Neural cell (in vitro differentiated cells): ENCODE measurements around the gene PHF3. TPM values are rescaled to one million over a fixed set of nuclear protein-coding genes. Genes with fewer than 3 reads are reported as not detected.

Experiments
- H2AFZ ChIP-seq: fragments of 200-600, 300-800 bp; sonication (generic), shearing (Covaris generic); 2 replicates; pipeline ENCODE4 v1.6.0; 2014; ENCODE audit warnings: low read depth, mild to moderate bottlenecking, antibody characterized with exemption, low read length, moderate library complexity
- H3F3A ChIP-seq: fragments of 200-600 bp; shearing (Covaris generic); 2 replicates; pipeline ENCODE4 v1.6.1; 2016; ENCODE audit warnings: mild to moderate bottlenecking, moderate library complexity, mixed read lengths, antibody characterized with exemption, low read length; ENCODE audit not compliant: insufficient read depth, poor library complexity, severe bottlenecking
- H3K27ac ChIP-seq: fragments of 200-600, 300-800 bp; sonication (generic), shearing (Covaris generic); 2 replicates; pipeline ENCODE4 v1.5.1; 2014; ENCODE audit warnings: mild to moderate bottlenecking, low read length, moderate library complexity
- H3K27me3 ChIP-seq: fragments of 300-800, 200-600 bp; sonication (generic), shearing (Covaris generic); 2 replicates; pipeline ENCODE4 v1.6.0; 2014; ENCODE audit warnings: mild to moderate bottlenecking, low read depth, low read length, moderate library complexity; ENCODE audit not compliant: insufficient read depth
- H3K36me3 ChIP-seq: fragments of 300-800, 200-600 bp; sonication (generic), shearing (Covaris generic); 2 replicates; pipeline ENCODE4 v1.5.1; 2014; ENCODE audit warnings: mild to moderate bottlenecking, antibody characterized with exemption, low read length, moderate library complexity; ENCODE audit not compliant: insufficient read depth
- H3K4me2 ChIP-seq: fragments of 300-800, 200-600 bp; sonication (generic), shearing (Covaris generic); 2 replicates; pipeline ENCODE4 v1.6.0; 2014; ENCODE audit warnings: mild to moderate bottlenecking, low read length
- H3K4me3 ChIP-seq: fragments of 300-800, 200-600 bp; sonication (generic), shearing (Covaris generic); 2 replicates; pipeline ENCODE4 v1.5.1; 2014; ENCODE audit warnings: mild to moderate bottlenecking, low read length, moderate library complexity
- H3K79me2 ChIP-seq: fragments of 200-600 bp; shearing (Covaris generic); replicated peaks from 2 replicates; pipeline ENCODE4 v1.6.0; 2014; ENCODE audit warnings: mild to moderate bottlenecking, low read length, moderate library complexity; ENCODE audit not compliant: insufficient read depth
- H3K9ac ChIP-seq: fragments of 300-800, 200-600 bp; sonication (generic), shearing (Covaris generic); 2 replicates; pipeline ENCODE4 v1.6.1; 2016; ENCODE audit warnings: mild to moderate bottlenecking, low read length, mixed read lengths
- H3K9me2 ChIP-seq: fragments of 200-600 bp; shearing (Covaris generic); 2 replicates; pipeline ENCODE4 v1.6.1; 2016; ENCODE audit warnings: mild to moderate bottlenecking, low read length, mixed read lengths; ENCODE audit not compliant: insufficient read depth
- H3K9me3 ChIP-seq: fragments of 200-600, 300-800 bp; sonication (generic), shearing (Covaris generic); 2 replicates; pipeline ENCODE4 v1.6.1; 2016; ENCODE audit warnings: mild to moderate bottlenecking, mixed run types, low read length, moderate library complexity, mixed read lengths
- H4K20me1 ChIP-seq: fragments of 200-600 bp; shearing (Covaris generic); 2 replicates; pipeline ENCODE4 v1.6.1; 2016; ENCODE audit warnings: mild to moderate bottlenecking, mixed run types; ENCODE audit not compliant: insufficient read depth
- CTCF ChIP-seq: fragments of 450-650 bp; IDR thresholded peaks from 2 replicates; pipeline ENCODE4 v1.5.1; 2014; ENCODE audit warnings: antibody characterized with exemption, mild to moderate bottlenecking, moderate library complexity; ENCODE audit not compliant: poor library complexity, severe bottlenecking
- EP300 ChIP-seq: fragments of 450-650 bp; conservative IDR thresholded peaks from 2 replicates; pipeline ENCODE4 v1.6.1; 2014; ENCODE audit warnings: antibody characterized with exemption, mild to moderate bottlenecking, moderate library complexity; ENCODE audit not compliant: poor library complexity, severe bottlenecking
- EZH2 ChIP-seq: fragments of 200-600, 300-800 bp; shearing (Covaris generic), sonication (generic); IDR thresholded peaks from 2 replicates; pipeline ENCODE4 v1.6.1; 2014; ENCODE audit warnings: antibody characterized with exemption, low read length, borderline replicate concordance, mild to moderate bottlenecking; ENCODE audit not compliant: insufficient read depth, poor library complexity, severe bottlenecking
- MXI1 ChIP-seq: fragments of 450-650 bp; conservative IDR thresholded peaks from 2 replicates; pipeline ENCODE4 v1.6.1; 2014; ENCODE audit warnings: antibody characterized with exemption, mild to moderate bottlenecking; ENCODE audit not compliant: poor library complexity, severe bottlenecking
- POLR2AphosphoS5 ChIP-seq: IDR thresholded peaks from 2 replicates; pipeline ENCODE4 v1.6.1; 2012
- RAD21 ChIP-seq: fragments of 450-650 bp; conservative IDR thresholded peaks from 2 replicates; pipeline ENCODE4 v1.6.1; 2014; ENCODE audit warnings: antibody characterized with exemption, mild to moderate bottlenecking, moderate library complexity
- REST ChIP-seq: IDR thresholded peaks from 2 replicates; pipeline ENCODE4 v1.6.1; 2012; ENCODE audit warnings: borderline replicate concordance
- SMC3 ChIP-seq: fragments of 450-650 bp; conservative IDR thresholded peaks from 2 replicates; pipeline ENCODE4 v1.6.1; 2014; ENCODE audit warnings: antibody characterized with exemption, mild to moderate bottlenecking, moderate library complexity; ENCODE audit not compliant: poor library complexity
- TAF1 ChIP-seq: IDR thresholded peaks from 2 replicates; pipeline ENCODE4 v1.6.1; 2012; ENCODE audit warnings: low read depth
- polyA plus RNA-seq: library from polyadenylated mRNA; depleted of rRNA; stranded (reverse); fragments of >200 nt; gene quantifications from 2 replicates; pipeline ENCODE4 v1.2.3, GENCODE V29; 2014

The PHF3 gene
- polyA plus RNA-seq, 1 donor from 2014 or later, result 21.1 TPM

- no peaks in the 10 kb centered on the region for H3K36me3 ChIP-seq
- no peaks in the 10 kb centered on the region for H3K9me3 ChIP-seq
- H3K27ac ChIP-seq, result no peak overlapping the region
- no peak overlapping the region for H3K4me2 ChIP-seq
- no peak for TF ChIP-seq TAF1
- no peak for TF ChIP-seq RAD21
- TF ChIP-seq MXI1, result no peak
- no peak for TF ChIP-seq POLR2AphosphoS5
- H3K27me3 ChIP-seq, result no peaks in the 10 kb centered on the region
- no peak overlapping the region for H2AFZ ChIP-seq
- no peak overlapping the region for H3K9ac ChIP-seq
- no peak overlapping the region for H3K4me3 ChIP-seq
- H3K79me2 ChIP-seq, result no peaks in the 10 kb centered on the region
- H4K20me1 ChIP-seq, result no peaks in the 10 kb centered on the region
- H3K9me2 ChIP-seq, result no peaks in the 10 kb centered on the region
- H3F3A ChIP-seq, result no peaks in the 10 kb centered on the region
Measured at GRCh38 chr6:63740709-63741108, 105.1 kb downstream of the PHF3 start.

GRCh38 chr6:63742060-63742459 is 106.5 kb downstream of the PHF3 start:
- Histone ChIP-seq H3K36me3 (no peaks in the 10 kb centered on the region), H3K79me2 (no peaks in the 10 kb centered on the region), H4K20me1 (no peaks in the 10 kb centered on the region), H3K4me2 (no peak overlapping the region), H3K27ac (no peak overlapping the region), H3K9me2 (no peaks in the 10 kb centered on the region), H2AFZ (no peak overlapping the region), H3K9me3 (no peaks in the 10 kb centered on the region), H3K9ac (no peak overlapping the region), H3K4me3 (no peak overlapping the region), H3F3A (no peaks in the 10 kb centered on the region), H3K27me3 (no peaks in the 10 kb centered on the region)
- TF ChIP-seq EZH2, result no peak
- TF ChIP-seq EP300, result no peak
- TF ChIP-seq CTCF, result no peak
- no peak for TF ChIP-seq MXI1
- TF ChIP-seq TAF1, result no peak
- TF ChIP-seq RAD21, result no peak
- TF ChIP-seq SMC3, result no peak
- no peak for TF ChIP-seq REST
- TF ChIP-seq POLR2AphosphoS5, result no peak

- Histone ChIP-seq H3K36me3 (no peaks in the 10 kb centered on the region), H3K9me2 (no peaks in the 10 kb centered on the region), H3K27ac (no peak overlapping the region), H3K4me3 (no peak overlapping the region), H2AFZ (no peak overlapping the region), H3K9me3 (no peaks in the 10 kb centered on the region), H3K27me3 (no peaks in the 10 kb centered on the region), H3F3A (no peaks in the 10 kb centered on the region), H3K9ac (no peak overlapping the region), H3K4me2 (no peak overlapping the region), H4K20me1 (no peaks in the 10 kb centered on the region), H3K79me2 (no peaks in the 10 kb centered on the region)
- TF ChIP-seq POLR2AphosphoS5, result no peak
- TF ChIP-seq REST, result no peak
- TF ChIP-seq RAD21, result no peak
- no peak for TF ChIP-seq CTCF
- no peak for TF ChIP-seq TAF1
- no peak for TF ChIP-seq EP300
- no peak for TF ChIP-seq SMC3
- no peak for TF ChIP-seq EZH2
- TF ChIP-seq MXI1, result no peak
Measured at GRCh38 chr6:63743691-63744090, 108.1 kb downstream of the PHF3 start.
